ENCODE results near the gene TMEM86B.

GRCh38 chr19:55248704-55249103 lies 20.1 kb upstream of the TMEM86B start:
- TF ChIP-seq POLR2A (IDR thresholded peaks at IDR 0.05) (no peak), CTCF (IDR thresholded peaks at IDR 0.05) (no peak)

All from adrenal gland (tissue), 5 donors.